T-helper 2 cell (primary cell): Measurements from ENCODE around the gene PTPN23.
"Not testable (repeated sequence)": the region's sequence is repeated elsewhere in the genome, so short reads cannot be mapped to it uniquely, and the experiment has no call there.

Source experiments
- DNase-seq, 5 experiments: peaks; one replicate each; pipeline versions ENCODE4 v3.0.0 to v3.0.0-alpha.2; 2012 to 2022

PTPN23 gene

DNA sequence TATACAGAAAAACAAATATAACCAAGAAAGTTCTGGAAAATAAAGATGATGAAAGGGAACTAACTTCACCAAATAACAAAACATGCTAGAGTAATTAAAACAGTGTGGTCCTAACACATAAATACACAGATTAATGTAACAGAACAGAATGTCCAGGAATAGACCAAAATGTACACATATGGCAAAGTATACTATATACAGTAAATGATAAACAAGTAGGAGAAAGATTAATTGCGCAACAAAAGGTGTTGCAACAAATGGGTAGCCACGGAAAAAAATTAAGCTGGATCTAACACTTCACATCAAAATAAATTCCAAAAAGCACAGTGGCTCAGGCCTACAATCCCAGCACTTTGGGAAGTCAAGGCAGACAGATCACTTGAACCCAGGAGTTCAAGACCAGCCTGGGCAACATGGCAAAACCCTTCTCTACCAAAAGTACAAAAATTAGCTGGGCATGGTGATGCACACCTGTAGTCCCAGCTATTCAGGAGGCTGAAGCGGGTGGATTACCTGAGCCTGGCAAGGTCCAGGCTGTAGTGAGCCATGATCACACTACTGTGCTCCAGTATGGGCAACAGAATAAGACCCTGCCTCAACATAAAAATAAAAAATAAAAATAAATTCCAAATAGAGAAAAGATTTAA, 75.1 kb downstream of the PTPN23 start:
- DNase-seq = no peak

DNA sequence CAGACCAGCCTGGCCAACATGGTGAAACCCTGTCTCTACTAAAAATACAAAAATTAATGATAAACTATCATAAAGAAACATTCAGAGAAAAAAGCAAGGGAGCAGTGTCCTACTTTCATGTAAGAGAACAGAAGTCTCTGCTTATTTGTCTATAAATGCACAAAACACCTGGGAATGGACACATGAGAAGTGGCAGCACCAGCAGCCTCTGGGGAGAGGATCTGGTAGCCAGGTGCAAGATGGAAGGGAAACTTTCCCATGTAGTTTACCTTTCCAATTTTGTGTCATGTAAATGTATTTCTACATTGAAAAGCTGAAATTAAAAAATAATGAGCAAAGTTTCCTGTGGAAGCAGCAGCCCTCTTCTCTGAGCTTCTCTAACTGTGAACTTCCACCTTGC, 76.2 kb downstream of the PTPN23 start:
- no peak for DNase-seq

DNA sequence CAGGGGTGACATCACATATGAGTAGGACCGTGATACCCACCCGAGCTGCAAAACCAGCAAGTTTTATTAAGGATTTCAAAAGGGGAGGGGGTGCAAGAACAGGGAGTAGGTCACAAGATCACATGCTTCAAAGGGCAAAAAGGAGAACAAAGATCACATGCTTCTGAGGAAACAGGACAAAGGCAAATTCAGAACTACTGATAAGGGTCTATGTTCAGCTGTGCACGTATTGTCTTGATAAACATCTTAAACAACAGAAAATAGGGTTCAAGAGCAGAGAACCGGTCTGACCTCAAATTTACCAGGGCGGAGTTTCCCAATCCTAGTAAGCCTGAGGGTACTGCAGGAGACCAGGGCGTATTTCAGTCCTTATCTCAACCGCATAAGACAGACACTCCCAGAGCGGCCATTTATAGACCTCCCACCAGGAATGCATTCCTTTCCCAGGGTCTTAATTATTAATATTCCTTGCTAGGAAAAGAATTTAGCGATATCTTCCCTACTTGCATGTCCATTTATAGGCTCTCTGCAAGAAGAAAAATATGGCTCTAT, 78.8 kb downstream of the PTPN23 start:
- DNase-seq = not testable (repeated sequence)
